ENCODE data around the gene TMEM248. TPM values are rescaled to one million over a fixed set of nuclear protein-coding genes. Genes with fewer than 3 reads are reported as not detected.
"Not testable (repeated sequence)": the region's sequence is repeated elsewhere in the genome, so short reads cannot be mapped to it uniquely, and the experiment has no call there.

TMEM248 gene
- total and polyA plus RNA-seq, 3 donors from 2014 or later = 139 to 221 (median 181) TPM

DNA sequence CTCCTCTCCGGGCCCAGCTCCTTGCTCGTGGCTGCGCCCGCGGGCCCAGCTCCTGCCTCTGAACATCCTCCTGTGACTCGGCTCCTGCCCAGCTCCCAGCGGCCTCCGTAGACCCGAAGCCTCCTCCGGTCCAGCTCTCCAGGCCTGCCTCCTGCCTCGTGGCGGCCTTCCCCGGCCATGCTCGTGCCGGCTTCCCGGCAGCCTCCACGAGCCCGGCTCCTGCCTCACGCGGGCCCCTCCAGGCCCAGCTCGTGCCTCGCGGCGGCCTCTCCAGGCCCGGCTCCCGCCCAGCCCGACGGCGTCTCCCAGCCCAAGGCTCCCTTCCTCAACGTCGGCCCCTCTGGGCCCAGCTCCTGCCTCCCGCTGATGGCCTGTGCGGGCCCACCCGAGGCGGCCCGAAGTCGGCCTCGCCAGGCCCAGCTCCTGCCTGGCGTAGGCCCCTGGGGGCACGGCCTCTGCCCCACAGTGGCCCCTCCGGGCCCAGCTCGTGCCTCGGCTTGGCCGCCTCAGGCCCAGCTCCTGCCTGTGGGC, 16.9 kb upstream of the TMEM248 start:
- Histone ChIP-seq H3K4me1 (no peaks in the 10 kb centered on the region), H3K27me3 (no peaks in the 10 kb centered on the region), H3K36me3 (ENCODE audit: low read depth, missing control alignments) (no peaks in the 10 kb centered on the region), H3K9me3 (no peaks in the 10 kb centered on the region), H3K27ac (no peak overlapping the region), H3K4me3 (no peak overlapping the region)
- no peak for DNase-seq
- TF ChIP-seq, protein P1, sequence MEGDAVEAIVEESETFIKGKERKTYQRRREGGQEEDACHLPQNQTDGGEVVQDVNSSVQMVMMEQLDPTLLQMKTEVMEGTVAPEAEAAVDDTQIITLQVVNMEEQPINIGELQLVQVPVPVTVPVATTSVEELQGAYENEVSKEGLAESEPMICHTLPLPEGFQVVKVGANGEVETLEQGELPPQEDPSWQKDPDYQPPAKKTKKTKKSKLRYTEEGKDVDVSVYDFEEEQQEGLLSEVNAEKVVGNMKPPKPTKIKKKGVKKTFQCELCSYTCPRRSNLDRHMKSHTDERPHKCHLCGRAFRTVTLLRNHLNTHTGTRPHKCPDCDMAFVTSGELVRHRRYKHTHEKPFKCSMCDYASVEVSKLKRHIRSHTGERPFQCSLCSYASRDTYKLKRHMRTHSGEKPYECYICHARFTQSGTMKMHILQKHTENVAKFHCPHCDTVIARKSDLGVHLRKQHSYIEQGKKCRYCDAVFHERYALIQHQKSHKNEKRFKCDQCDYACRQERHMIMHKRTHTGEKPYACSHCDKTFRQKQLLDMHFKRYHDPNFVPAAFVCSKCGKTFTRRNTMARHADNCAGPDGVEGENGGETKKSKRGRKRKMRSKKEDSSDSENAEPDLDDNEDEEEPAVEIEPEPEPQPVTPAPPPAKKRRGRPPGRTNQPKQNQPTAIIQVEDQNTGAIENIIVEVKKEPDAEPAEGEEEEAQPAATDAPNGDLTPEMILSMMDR (IDR thresholded peaks at IDR 0.05) = no peak
- intact Hi-C loops (cut with DNase I; ENCODE audit: low total_unique reads) = no loop called here
- WGBS, 2 donors = 96 to 97% methylated on average over 24 to 41 of the region's 44 CpGs

DNA sequence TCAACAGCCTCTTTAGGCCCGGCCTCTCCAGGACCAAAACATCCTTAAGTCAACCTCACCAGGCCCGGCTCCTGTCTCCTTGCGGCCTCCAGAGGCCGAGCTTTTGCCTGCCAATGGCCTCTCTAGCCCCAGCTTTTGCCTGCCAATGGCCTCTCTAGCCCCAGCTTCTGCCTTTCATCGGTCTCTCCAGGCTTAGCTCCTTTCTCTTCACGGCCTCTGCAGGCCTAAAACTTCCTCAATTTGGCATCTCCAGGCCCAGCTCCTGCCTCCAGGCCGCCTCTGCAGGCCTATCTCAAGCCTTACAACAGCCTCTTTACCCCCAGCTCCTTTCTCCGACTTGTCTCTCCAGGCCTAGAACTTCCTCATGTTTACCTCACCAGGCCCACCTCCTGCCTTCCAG, 15.7 kb upstream of the TMEM248 start:
- Histone ChIP-seq H3K4me3 (no peak overlapping the region), H3K36me3 (ENCODE audit: low read depth, missing control alignments) (no peaks in the 10 kb centered on the region), H3K27ac (no peak overlapping the region), H3K27me3 (no peaks in the 10 kb centered on the region), H3K4me1 (no peaks in the 10 kb centered on the region), H3K9me3 (no peaks in the 10 kb centered on the region)
- intact Hi-C loops (cut with DNase I; ENCODE audit: low total_unique reads) = no loop called here
- no peak for TF ChIP-seq POLR2A (IDR thresholded peaks at IDR 0.05)
- TF ChIP-seq, protein P1 (IDR thresholded peaks at IDR 0.05) = no peak
- no peak for DNase-seq
- WGBS, 2 donors = 90 to 92% methylated on average over 6 to 8 of the region's 8 CpGs

DNA sequence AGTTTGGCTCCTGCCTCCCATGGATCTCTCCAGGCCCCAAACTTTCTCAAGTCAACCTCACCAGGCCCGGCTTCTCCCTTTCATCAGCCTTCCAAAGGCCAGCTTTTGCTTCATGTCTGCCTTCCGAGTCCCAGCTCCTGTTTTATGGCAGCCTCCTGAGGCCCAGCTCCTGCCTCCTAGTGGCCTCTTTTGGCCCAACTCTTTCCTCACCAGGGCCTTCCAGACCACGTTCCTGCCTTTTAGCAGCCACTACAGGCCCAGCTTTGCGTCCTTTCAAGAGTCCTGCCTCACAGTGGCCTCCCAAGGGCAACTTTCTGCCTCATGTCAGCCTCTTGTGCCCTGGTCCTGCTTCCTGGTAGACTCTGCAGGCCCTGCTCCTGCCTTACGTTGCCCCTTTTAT, 15.3 kb upstream of the TMEM248 start:
- Histone ChIP-seq H3K9me3 (no peaks in the 10 kb centered on the region), H3K4me1 (no peaks in the 10 kb centered on the region), H3K4me3 (no peak overlapping the region), H3K27me3 (no peaks in the 10 kb centered on the region), H3K27ac (no peak overlapping the region), H3K36me3 (ENCODE audit: low read depth, missing control alignments) (no peaks in the 10 kb centered on the region)
- TF ChIP-seq, protein P1 (IDR thresholded peaks at IDR 0.05) = no peak
- TF ChIP-seq POLR2A (IDR thresholded peaks at IDR 0.05) = no peak
- DNase-seq = no peak
- intact Hi-C loops (cut with DNase I; ENCODE audit: low total_unique reads) = no loop called here
- WGBS, 2 donors = 88 to 98% methylated on average over 5 of the region's 5 CpGs

DNA sequence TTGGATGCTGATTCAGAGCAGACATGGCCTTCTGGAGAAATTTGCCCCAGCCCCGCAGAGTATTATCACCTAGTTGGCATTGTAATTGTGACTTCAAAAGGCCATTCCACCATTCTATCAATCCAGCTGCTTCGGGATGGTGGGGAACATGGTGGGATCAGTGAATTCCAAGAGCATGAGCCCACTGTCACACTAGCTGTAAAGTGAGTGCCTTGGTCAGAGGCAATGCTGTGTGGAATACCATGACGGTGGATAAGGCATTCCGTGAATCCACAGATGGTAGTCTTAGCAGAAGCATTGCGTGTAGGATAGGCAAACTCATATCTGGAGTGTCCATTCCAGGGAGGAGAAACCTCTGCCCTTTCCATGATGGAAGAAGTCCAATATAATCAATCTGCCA, 13.3 kb upstream of the TMEM248 start:
- intact Hi-C loops (cut with DNase I; ENCODE audit: low total_unique reads) = no loop called here
- no peaks in the 10 kb centered on the region for H3K27me3 ChIP-seq
- no peaks in the 10 kb centered on the region for H3K36me3 ChIP-seq (ENCODE audit: low read depth, missing control alignments)
- H3K9me3 ChIP-seq = no peaks in the 10 kb centered on the region
- H3K27ac ChIP-seq = no peak overlapping the region
- no peak for DNase-seq
- whole genome bisulfite sequencing, 2 donors = 85 to 97% methylated on average over 4 to 5 of the region's 5 CpGs
- no peak for TF ChIP-seq POLR2A (IDR thresholded peaks at IDR 0.05)
- TF ChIP-seq, protein P1 (IDR thresholded peaks at IDR 0.05) = no peak
- no peaks in the 10 kb centered on the region for H3K4me1 ChIP-seq
- no peak overlapping the region for H3K4me3 ChIP-seq

DNA sequence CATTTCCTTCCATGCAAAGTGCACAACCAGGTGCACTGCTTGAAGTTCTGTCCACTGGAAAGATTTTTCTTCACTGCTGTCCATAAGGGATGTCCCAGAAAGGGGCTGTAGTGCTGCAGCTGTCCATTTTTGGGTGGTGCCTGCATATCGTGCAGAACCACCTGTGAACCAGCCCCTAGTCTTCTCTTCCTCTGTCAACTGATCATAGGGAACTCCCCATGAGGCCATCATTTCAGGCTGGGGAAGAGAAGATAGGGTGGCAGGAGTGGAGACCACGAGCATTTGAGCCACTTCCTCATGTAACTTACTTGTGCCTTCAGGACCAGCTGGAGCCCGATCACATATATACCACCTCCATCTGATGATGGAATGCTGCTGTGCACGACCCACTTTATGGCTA, 12.4 kb upstream of the TMEM248 start:
- WGBS, 2 donors = 87 to 89% methylated on average over 4 of the region's 4 CpGs
- H3K4me1 ChIP-seq; H3K27me3 ChIP-seq; DNase-seq; H3K27ac ChIP-seq; H3K36me3 ChIP-seq (ENCODE audit: low read depth, missing control alignments); intact Hi-C loops (cut with DNase I; ENCODE audit: low total_unique reads); H3K9me3 ChIP-seq; H3K4me3 ChIP-seq: not testable (repeated sequence)
